ENCODE measurements around the gene FRMD4B.

The FRMD4B gene

DNA sequence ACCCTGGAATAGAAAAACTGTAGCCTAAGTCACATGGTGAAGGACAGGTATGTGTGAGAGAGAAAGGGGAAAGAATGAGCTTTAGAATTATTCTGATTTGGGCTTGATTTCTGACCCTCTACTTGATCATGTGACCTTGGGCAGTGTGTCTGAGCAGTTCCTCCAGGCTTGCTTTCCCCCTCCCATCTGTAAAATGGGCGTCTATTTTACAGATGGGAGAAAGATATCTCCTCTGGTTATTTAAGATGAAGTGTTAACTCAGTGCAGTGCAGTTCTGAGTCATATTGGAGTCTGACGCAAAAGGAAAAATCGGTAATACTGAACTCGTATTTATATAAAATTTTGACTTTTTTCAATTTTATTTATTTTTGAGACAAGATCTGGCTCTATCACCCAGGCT lies 225.4 kb downstream of the FRMD4B start:
- TF ChIP-seq, protein P1, sequence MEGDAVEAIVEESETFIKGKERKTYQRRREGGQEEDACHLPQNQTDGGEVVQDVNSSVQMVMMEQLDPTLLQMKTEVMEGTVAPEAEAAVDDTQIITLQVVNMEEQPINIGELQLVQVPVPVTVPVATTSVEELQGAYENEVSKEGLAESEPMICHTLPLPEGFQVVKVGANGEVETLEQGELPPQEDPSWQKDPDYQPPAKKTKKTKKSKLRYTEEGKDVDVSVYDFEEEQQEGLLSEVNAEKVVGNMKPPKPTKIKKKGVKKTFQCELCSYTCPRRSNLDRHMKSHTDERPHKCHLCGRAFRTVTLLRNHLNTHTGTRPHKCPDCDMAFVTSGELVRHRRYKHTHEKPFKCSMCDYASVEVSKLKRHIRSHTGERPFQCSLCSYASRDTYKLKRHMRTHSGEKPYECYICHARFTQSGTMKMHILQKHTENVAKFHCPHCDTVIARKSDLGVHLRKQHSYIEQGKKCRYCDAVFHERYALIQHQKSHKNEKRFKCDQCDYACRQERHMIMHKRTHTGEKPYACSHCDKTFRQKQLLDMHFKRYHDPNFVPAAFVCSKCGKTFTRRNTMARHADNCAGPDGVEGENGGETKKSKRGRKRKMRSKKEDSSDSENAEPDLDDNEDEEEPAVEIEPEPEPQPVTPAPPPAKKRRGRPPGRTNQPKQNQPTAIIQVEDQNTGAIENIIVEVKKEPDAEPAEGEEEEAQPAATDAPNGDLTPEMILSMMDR (IDR thresholded peaks at IDR 0.05; ENCODE audit: low read length) = no peak
- TF ChIP-seq EZH2 (IDR thresholded peaks at IDR 0.05; ENCODE audit: borderline replicate concordance, low read length) = no peak
- no peak overlapping the region for H3K27ac ChIP-seq (ENCODE audit: low read depth, low read length, poor library complexity, severe bottlenecking)
- no peak overlapping the region for H2AFZ ChIP-seq (ENCODE audit: low read length)
- H3K79me2 ChIP-seq (ENCODE audit: insufficient read depth, low read length) = no peaks in the 10 kb centered on the region
- H3K27me3 ChIP-seq (ENCODE audit: insufficient read depth, low read length) = no peaks in the 10 kb centered on the region
- no peaks in the 10 kb centered on the region for H3K4me1 ChIP-seq (ENCODE audit: insufficient read depth, low read length, severe bottlenecking)
- no peak overlapping the region for H3K4me2 ChIP-seq (ENCODE audit: low read length)
- H3K9me3 ChIP-seq (ENCODE audit: low read length) = no peaks in the 10 kb centered on the region
- H3K9me2 ChIP-seq (ENCODE audit: low read depth, low read length) = no peaks in the 10 kb centered on the region
- H4K20me1 ChIP-seq (ENCODE audit: insufficient read depth, low read length) = no peaks in the 10 kb centered on the region
- no peak overlapping the region for H3K4me3 ChIP-seq (ENCODE audit: low read depth, low read length, poor library complexity, severe bottlenecking)
- H3K9ac ChIP-seq (ENCODE audit: low read length) = no peak overlapping the region
- H3K36me3 ChIP-seq (ENCODE audit: insufficient read depth, low read length) = no peaks in the 10 kb centered on the region
- no peaks in the 10 kb centered on the region for H3F3A ChIP-seq (ENCODE audit: insufficient read depth, low read length)

DNA sequence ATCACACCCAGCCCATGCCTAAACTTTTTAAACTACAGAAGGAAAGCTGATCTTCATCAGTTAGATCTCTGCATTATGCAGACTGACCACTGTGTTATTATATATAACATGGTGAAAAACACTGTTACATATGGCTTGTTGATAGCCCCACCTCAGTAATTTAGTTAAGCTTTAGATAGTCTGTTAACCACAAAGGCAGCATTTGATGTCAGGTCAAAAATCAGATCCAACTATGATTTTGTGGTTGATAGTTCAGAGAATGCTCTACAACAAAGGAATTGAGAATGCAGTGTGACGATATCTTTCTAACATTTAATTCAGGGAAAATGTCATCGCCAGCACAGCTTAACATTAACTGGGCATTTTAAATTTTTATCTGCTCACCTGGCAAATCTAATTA lies 225.8 kb downstream of the FRMD4B start:
- Histone ChIP-seq H2AFZ (ENCODE audit: low read length) (no peak overlapping the region), H3K27me3 (ENCODE audit: insufficient read depth, low read length) (no peaks in the 10 kb centered on the region), H3K27ac (ENCODE audit: low read depth, low read length, poor library complexity, severe bottlenecking) (no peak overlapping the region), H3K9me3 (ENCODE audit: low read length) (no peaks in the 10 kb centered on the region), H3K4me2 (ENCODE audit: low read length) (no peak overlapping the region), H3K4me3 (ENCODE audit: low read depth, low read length, poor library complexity, severe bottlenecking) (no peak overlapping the region), H3K9ac (ENCODE audit: low read length) (no peak overlapping the region), H3K4me1 (ENCODE audit: insufficient read depth, low read length, severe bottlenecking) (no peaks in the 10 kb centered on the region), H4K20me1 (ENCODE audit: insufficient read depth, low read length) (no peaks in the 10 kb centered on the region), H3K79me2 (ENCODE audit: insufficient read depth, low read length) (no peaks in the 10 kb centered on the region), H3K9me2 (ENCODE audit: low read depth, low read length) (no peaks in the 10 kb centered on the region), H3F3A (ENCODE audit: insufficient read depth, low read length) (no peaks in the 10 kb centered on the region), H3K36me3 (ENCODE audit: insufficient read depth, low read length) (no peaks in the 10 kb centered on the region)
- TF ChIP-seq, protein P1 (IDR thresholded peaks at IDR 0.05; ENCODE audit: low read length) = no peak
- no peak for TF ChIP-seq EZH2 (IDR thresholded peaks at IDR 0.05; ENCODE audit: borderline replicate concordance, low read length)

DNA sequence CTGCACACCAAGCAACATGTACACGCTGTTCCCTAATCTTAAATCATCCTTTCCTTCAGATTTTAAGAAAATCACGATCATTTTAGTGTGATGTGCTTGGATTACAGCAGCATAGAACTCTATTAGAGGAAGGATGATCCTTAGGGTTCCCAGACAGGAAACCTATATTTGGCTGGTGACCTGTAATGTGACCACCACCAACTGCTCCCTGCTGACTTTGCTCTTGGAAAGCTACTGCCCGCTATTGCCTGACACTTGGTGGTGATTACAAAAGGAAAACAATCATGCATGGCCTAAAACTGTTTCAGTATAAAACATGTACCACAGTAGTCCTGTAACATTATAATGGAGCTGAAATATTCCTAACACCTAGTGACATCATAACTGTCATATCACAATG lies 236.3 kb downstream of the FRMD4B start:
- no peak for TF ChIP-seq EZH2 (IDR thresholded peaks at IDR 0.05; ENCODE audit: borderline replicate concordance, low read length)
- TF ChIP-seq, protein P1 (IDR thresholded peaks at IDR 0.05; ENCODE audit: low read length) = no peak
- H3K4me2 ChIP-seq (ENCODE audit: low read length) = no peak overlapping the region
- H3K9me2 ChIP-seq (ENCODE audit: low read depth, low read length) = no peaks in the 10 kb centered on the region
- H3F3A ChIP-seq (ENCODE audit: insufficient read depth, low read length) = no peaks in the 10 kb centered on the region
- no peaks in the 10 kb centered on the region for H3K79me2 ChIP-seq (ENCODE audit: insufficient read depth, low read length)
- H3K27me3 ChIP-seq (ENCODE audit: insufficient read depth, low read length) = no peaks in the 10 kb centered on the region
- H3K27ac ChIP-seq (ENCODE audit: low read depth, low read length, poor library complexity, severe bottlenecking) = no peak overlapping the region
- H2AFZ ChIP-seq (ENCODE audit: low read length) = no peak overlapping the region
- H4K20me1 ChIP-seq (ENCODE audit: insufficient read depth, low read length) = no peaks in the 10 kb centered on the region
- H3K36me3 ChIP-seq (ENCODE audit: insufficient read depth, low read length) = no peaks in the 10 kb centered on the region
- H3K9me3 ChIP-seq (ENCODE audit: low read length) = no peaks in the 10 kb centered on the region
- H3K4me1 ChIP-seq (ENCODE audit: insufficient read depth, low read length, severe bottlenecking) = no peaks in the 10 kb centered on the region
- H3K9ac ChIP-seq (ENCODE audit: low read length) = no peak overlapping the region
- H3K4me3 ChIP-seq (ENCODE audit: low read depth, low read length, poor library complexity, severe bottlenecking) = no peak overlapping the region

Data from OCI-LY1 (cell line).